Measurements from ENCODE around the gene IER5. TPM values are rescaled to one million over a fixed set of nuclear protein-coding genes. Genes with fewer than 3 reads are reported as not detected.
A peak's percentile ranks its signal among the peaks of the same experiment; 100 is the strongest.

IER5 gene
- total RNA-seq, 1 experiment from 2014 or later: 47.5 TPM

GRCh38 chr1:181076852-181077251, 11.6 kb upstream of the IER5 start:
- intact Hi-C loops (cut with micrococcal nuclease): no loop called here
- peaks cover 38% of the 10 kb centered on the region for H3K4me1 Mint-ChIP-seq (ENCODE audit: insufficient read depth, unreplicated experiment)
- DNase-seq (ENCODE audit: unreplicated experiment): no peak
- ChIA-PET POLR2A (interaction anchor here (0.7 to 3.3 kb wide), 6 partner anchors 11 to 83 kb away, joined by 3 to 34 read pairs (median 6); partner anchors contain the start of gene IER5), CTCF (interaction anchor here (0.8 to 1.5 kb wide), 5 partner anchors 10 to 213 kb away, joined by 3 to 5 read pairs (median 4); no protein-coding TSS in a partner anchor)
- H3K27me3 Mint-ChIP-seq (ENCODE audit: insufficient read depth, unreplicated experiment): no peaks in the 10 kb centered on the region
- no TSS peak for BruUV-seq (replicated peaks)
- no peaks in the 10 kb centered on the region for H3K9me3 Mint-ChIP-seq (ENCODE audit: unreplicated experiment)
- H3K27ac Mint-ChIP-seq (ENCODE audit: low read depth, unreplicated experiment): peak overlapping the region; percentile 74
- H3K36me3 Mint-ChIP-seq (ENCODE audit: insufficient read depth, unreplicated experiment): no peaks in the 10 kb centered on the region
- no peak overlapping the region for H3K4me3 Mint-ChIP-seq (ENCODE audit: unreplicated experiment)
- TF ChIP-seq CTCF (IDR thresholded peaks at IDR 0.05; ENCODE audit: unreplicated experiment): no peak

GRCh38 chr1:181077576-181078242, 10.8 kb upstream of the IER5 start:
- intact Hi-C loops (cut with micrococcal nuclease): no loop called here
- peaks cover 37% of the 10 kb centered on the region for H3K4me1 Mint-ChIP-seq (ENCODE audit: insufficient read depth, unreplicated experiment)
- DNase-seq (ENCODE audit: unreplicated experiment): no peak
- TF ChIP-seq CTCF (IDR thresholded peaks at IDR 0.05; ENCODE audit: unreplicated experiment): no peak
- TSS peak; percentile 97 for BruUV-seq (replicated peaks)
- ChIA-PET CTCF (interaction anchor here (0.6 to 4.4 kb wide), 6 partner anchors 8 to 314 kb away, joined by 3 to 32 read pairs (median 3); no protein-coding TSS in a partner anchor), POLR2A (interaction anchor here (0.9 to 3.3 kb wide), 6 partner anchors 10 to 63 kb away, joined by 3 to 34 read pairs (median 3); partner anchors contain the start of gene IER5)
- no peaks in the 10 kb centered on the region for H3K9me3 Mint-ChIP-seq (ENCODE audit: unreplicated experiment)
- peak overlapping the region; percentile 2 for H3K4me3 Mint-ChIP-seq (ENCODE audit: unreplicated experiment)
- H3K36me3 Mint-ChIP-seq (ENCODE audit: insufficient read depth, unreplicated experiment): no peaks in the 10 kb centered on the region
- H3K27ac Mint-ChIP-seq (ENCODE audit: low read depth, unreplicated experiment): peak overlapping the region; percentile 74
- H3K27me3 Mint-ChIP-seq (ENCODE audit: insufficient read depth, unreplicated experiment): no peaks in the 10 kb centered on the region

DNA sequence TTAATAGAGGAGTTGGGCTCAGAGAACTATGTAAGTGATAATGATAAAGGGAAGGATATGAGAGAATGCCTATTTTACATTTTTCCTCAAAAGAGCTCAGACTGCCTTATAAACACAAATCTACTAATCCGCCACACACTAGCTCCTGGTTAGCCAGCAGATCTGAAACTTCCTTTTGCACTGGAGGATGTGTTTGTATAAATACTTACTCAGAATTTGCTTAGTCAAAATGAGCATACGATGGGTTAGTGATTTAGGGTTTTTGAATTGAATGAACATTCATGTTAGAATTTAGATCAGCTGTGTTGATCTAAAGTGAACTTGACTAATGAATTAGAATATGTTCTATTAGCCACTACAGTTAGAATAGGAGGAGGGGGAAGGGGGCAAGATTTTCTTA, 9.1 kb upstream of the IER5 start:
- H3K27ac Mint-ChIP-seq (ENCODE audit: low read depth, unreplicated experiment): peak overlapping the region; percentile 74
- H3K4me1 Mint-ChIP-seq (ENCODE audit: insufficient read depth, unreplicated experiment): peaks cover 25% of the 10 kb centered on the region
- no TSS peak for BruUV-seq (replicated peaks)
- no peak for DNase-seq (ENCODE audit: unreplicated experiment)
- no peaks in the 10 kb centered on the region for H3K36me3 Mint-ChIP-seq (ENCODE audit: insufficient read depth, unreplicated experiment)
- ChIA-PET CTCF (interaction anchor here (0.6 to 4.4 kb wide), 7 partner anchors 11 to 990 kb away, joined by 3 to 32 read pairs (median 3); no protein-coding TSS in a partner anchor), POLR2A (interaction anchor here (1.0 to 3.3 kb wide), 8 partner anchors 8 to 56 kb away, joined by 3 to 34 read pairs (median 4); partner anchors contain the start of genes IER5, MR1 and STX6)
- intact Hi-C loops (cut with micrococcal nuclease): no loop called here
- TF ChIP-seq CTCF (IDR thresholded peaks at IDR 0.05; ENCODE audit: unreplicated experiment): no peak
- H3K27me3 Mint-ChIP-seq (ENCODE audit: insufficient read depth, unreplicated experiment): no peaks in the 10 kb centered on the region
- H3K9me3 Mint-ChIP-seq (ENCODE audit: unreplicated experiment): no peaks in the 10 kb centered on the region
- H3K4me3 Mint-ChIP-seq (ENCODE audit: unreplicated experiment): no peak overlapping the region

DNA sequence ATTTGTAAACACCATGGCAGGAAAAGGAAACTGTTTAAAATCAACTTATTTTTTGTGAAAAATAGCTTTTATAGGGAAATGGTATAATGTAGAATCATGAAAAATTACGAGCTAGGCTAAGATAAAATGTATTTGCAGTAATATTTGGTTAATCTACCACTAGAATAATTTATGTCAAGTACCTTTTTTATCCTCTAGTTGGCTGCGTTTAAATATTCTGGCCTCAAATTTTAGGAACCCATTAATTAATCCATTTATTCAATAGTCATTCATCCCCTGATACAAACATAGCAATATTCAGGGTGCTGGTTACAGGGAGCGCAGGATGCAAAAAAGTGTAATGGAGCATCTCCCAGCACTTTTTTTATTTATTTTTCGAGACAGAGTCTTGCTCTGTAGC, 8.6 kb upstream of the IER5 start:
- peaks cover 25% of the 10 kb centered on the region for H3K4me1 Mint-ChIP-seq (ENCODE audit: insufficient read depth, unreplicated experiment)
- intact Hi-C loops (cut with micrococcal nuclease): no loop called here
- DNase-seq (ENCODE audit: unreplicated experiment): no peak
- no peaks in the 10 kb centered on the region for H3K27me3 Mint-ChIP-seq (ENCODE audit: insufficient read depth, unreplicated experiment)
- no TSS peak for BruUV-seq (replicated peaks)
- no peak overlapping the region for H3K4me3 Mint-ChIP-seq (ENCODE audit: unreplicated experiment)
- no peaks in the 10 kb centered on the region for H3K36me3 Mint-ChIP-seq (ENCODE audit: insufficient read depth, unreplicated experiment)
- POLR2A ChIA-PET: interaction anchor here (0.6 to 3.3 kb wide), 9 partner anchors 8 to 579 kb away, joined by 3 to 34 read pairs (median 4); partner anchors contain the start of genes IER5 and STX6
- no peak overlapping the region for H3K27ac Mint-ChIP-seq (ENCODE audit: low read depth, unreplicated experiment)
- no peaks in the 10 kb centered on the region for H3K9me3 Mint-ChIP-seq (ENCODE audit: unreplicated experiment)
- no peak for TF ChIP-seq CTCF (IDR thresholded peaks at IDR 0.05; ENCODE audit: unreplicated experiment)
- CTCF ChIA-PET: interaction anchor here (0.5 to 4.4 kb wide), 7 partner anchors 11 to 105 kb away, joined by 3 to 32 read pairs (median 3); no protein-coding TSS in a partner anchor

Data from MCF 10A (cell line).